Erythroblast (primary cell): ENCODE results near the gene ERBB4.

Source experiments
- GATA1 ChIP-seq: IDR thresholded peaks from 2 replicates; pipeline ENCODE4 v1.6.1; 2011; ENCODE audit warnings: low read depth, mild to moderate bottlenecking, control low read depth, low read length, moderate library complexity
- POLR2A ChIP-seq: IDR thresholded peaks from 2 replicates; pipeline ENCODE4 v1.6.1; 2011; ENCODE audit warnings: mild to moderate bottlenecking, low read length

DNA sequence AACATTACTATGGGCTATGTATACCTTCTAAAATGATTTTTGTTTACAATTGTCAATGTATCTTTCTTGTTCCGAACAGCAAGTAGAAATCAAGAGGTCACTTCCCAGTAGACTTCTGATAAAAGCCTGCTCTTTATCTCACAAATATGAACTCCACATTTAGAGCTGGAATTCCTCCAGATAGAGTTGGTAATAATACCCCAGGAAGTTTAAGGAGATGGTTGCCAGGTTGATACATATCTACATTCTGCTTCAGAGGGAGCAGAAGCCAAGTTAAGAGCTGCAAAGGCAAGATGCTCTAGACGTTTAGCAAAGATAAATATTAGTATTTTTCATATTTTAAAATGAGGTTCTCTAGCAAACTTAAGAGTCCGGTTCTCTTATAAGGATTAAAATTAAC, 267.0 kb downstream of the ERBB4 start:
- TF ChIP-seq POLR2A: no peak
- TF ChIP-seq GATA1: no peak
